HUES64 (cell line): ENCODE measurements around the gene C13orf46.

ENCODE experiments used
- H3K27ac ChIP-seq: 2 replicates; pipeline ENCODE4 v1.7.0; 2013; ENCODE audit warnings: low read depth, low read length, inconsistent platforms
- H3K27me3 ChIP-seq: 2 replicates; pipeline ENCODE4 v1.6.1; 2013; ENCODE audit warnings: mild to moderate bottlenecking, low read length; ENCODE audit not compliant: insufficient read depth
- H3K36me3 ChIP-seq: 2 replicates; pipeline ENCODE4 v1.6.1; 2013; ENCODE audit warnings: mild to moderate bottlenecking, low read length; ENCODE audit not compliant: insufficient read depth
- H3K4me1 ChIP-seq: 2 replicates; pipeline ENCODE4 v1.6.1; 2013; ENCODE audit warnings: mild to moderate bottlenecking, low read length, moderate library complexity; ENCODE audit not compliant: insufficient read depth
- H3K4me3 ChIP-seq: 2 replicates; pipeline ENCODE4 v1.5.1; 2013; ENCODE audit warnings: mild to moderate bottlenecking, low read length, moderate library complexity
- H3K9ac ChIP-seq: 2 replicates; pipeline ENCODE4 v1.6.1; 2013; ENCODE audit warnings: mild to moderate bottlenecking, low read depth, low read length
- H3K9me3 ChIP-seq: 2 replicates; pipeline ENCODE4 v1.6.1; 2013; ENCODE audit warnings: low read depth, low read length; ENCODE audit not compliant: insufficient read depth
- WGBS: fragments of 150-250, 120-280 bp; methylation state at CpG from one replicate; pipeline ENCODE4 v1.1.7; 2013; ENCODE audit warnings: missing lambda C conversion rate; 5-methylcytosine and 5-hydroxymethylcytosine counted together

C13orf46 gene

GRCh38 chr13:113975416-113975815, 1.5 kb upstream of the C13orf46 start:
- Histone ChIP-seq H3K4me1 (no peaks in the 10 kb centered on the region), H3K27ac (no peak overlapping the region), H3K9ac (no peak overlapping the region), H3K4me3 (no peak overlapping the region), H3K27me3 (no peaks in the 10 kb centered on the region), H3K9me3 (no peaks in the 10 kb centered on the region), H3K36me3 (peaks cover 6% of the 10 kb centered on the region)
- WGBS: 95% methylated on average over 15 of the region's 15 CpGs

DNA sequence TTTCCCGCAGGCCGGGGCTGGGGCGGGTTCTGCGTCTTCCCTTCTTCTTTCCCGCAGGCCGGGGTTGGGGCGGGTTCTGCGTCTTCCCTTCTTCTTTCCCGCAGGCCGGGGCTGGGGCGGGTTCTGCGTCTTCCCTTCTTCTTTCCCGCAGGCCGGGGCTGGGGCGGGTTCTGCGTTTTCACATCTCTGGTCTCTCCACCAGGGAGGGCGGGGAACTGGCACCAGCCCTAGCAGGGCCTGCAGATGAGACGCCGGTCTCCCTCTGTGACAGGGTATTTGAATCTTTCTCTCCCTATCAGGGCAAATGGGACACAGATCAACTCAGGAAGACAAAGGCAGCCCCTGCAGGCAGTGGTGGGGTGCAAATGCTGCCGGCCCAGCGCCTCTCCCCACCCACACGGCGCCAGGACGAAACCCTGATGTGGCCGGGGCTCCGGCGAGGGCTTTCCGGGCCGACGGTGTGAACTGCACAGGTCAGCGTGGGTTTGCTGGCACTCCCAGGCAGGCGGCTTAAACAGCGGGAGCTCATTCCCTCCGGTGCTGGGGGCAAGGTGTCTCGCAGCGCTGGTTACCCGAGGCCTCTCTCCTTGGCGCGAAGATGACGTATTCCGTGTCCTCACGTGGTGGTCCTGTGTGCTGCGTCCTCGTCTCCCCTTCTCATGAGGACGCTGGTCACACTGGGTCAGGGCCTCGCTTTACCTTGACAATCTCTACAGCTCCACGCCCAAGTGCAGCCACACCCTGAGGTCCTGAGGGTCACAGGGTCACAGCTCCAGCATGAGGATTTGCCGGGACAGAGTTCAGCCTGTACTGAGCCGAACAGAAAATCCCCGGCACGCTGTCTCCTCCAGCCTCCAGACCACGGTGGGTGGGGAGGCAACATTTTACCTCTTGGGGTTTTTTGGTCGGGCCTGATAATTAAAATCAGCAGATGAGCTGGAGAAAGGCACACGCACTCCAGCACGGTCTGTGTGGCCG, 717 bp upstream of the C13orf46 start:
- WGBS: 95% methylated on average over 49 of the region's 56 CpGs
- Histone ChIP-seq H3K4me3 (no peak overlapping the region), H3K9ac (no peak overlapping the region), H3K9me3 (no peaks in the 10 kb centered on the region), H3K27ac (no peak overlapping the region), H3K4me1 (no peaks in the 10 kb centered on the region), H3K27me3 (no peaks in the 10 kb centered on the region), H3K36me3 (peaks cover 2% of the 10 kb centered on the region)

DNA sequence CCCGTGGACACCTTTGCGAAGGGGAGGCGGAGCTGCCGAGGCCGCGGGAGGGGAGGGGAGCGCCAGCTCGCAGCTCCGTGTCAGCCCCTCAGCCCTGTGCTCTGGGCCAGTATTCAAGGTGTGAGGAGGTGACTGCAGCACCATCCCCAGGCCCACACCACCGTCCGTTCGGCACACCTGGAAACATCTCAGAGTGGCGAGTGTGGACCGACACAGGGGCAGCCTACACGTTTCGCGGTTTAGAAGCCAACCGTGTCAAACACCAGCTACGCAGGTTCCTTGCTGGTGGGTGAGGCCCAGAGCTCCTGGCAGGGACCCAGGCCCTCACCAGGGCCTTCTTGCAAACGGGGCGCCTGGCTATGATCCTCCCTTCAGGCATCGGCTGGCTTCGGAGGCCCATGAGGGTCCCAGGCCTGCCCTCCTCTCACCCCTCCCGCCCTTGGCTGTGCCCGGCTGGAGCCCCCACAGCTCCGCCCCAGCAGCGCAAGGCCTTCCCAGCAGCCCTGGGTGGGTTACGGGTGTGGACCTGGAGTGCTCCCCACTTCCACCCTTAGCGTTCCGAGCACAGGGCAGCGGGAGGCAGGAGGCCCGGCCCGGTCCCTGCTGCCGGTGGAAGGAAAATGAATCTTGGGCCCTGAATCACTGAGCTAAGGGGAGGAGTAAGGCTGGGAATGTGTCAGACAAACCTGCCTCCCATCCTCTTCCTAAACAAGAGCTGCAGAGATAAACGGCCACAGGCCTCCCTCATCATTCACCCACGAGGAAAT, 1.2 kb downstream of the C13orf46 start:
- H3K27ac ChIP-seq: no peak overlapping the region
- no peaks in the 10 kb centered on the region for H3K9me3 ChIP-seq
- H3K27me3 ChIP-seq: no peaks in the 10 kb centered on the region
- no peak overlapping the region for H3K9ac ChIP-seq
- 0 out of 2 replicates have a peak, but pooled peaks cover 2% of the 10 kb centered on the region for H3K36me3 ChIP-seq
- no peak overlapping the region for H3K4me3 ChIP-seq
- 92% methylated on average over 36 of the region's 36 CpGs for WGBS
- H3K4me1 ChIP-seq: no peaks in the 10 kb centered on the region

- Histone ChIP-seq H3K4me1 (no peaks in the 10 kb centered on the region), H3K36me3 (no peaks in the 10 kb centered on the region), H3K27ac (no peak overlapping the region), H3K4me3 (no peak overlapping the region), H3K9me3 (no peaks in the 10 kb centered on the region), H3K9ac (no peak overlapping the region), H3K27me3 (no peaks in the 10 kb centered on the region)
- 93% methylated on average over 36 of the region's 36 CpGs for WGBS
Observed at GRCh38 chr13:113971471-113972231, 2.2 kb downstream of the C13orf46 start.

DNA sequence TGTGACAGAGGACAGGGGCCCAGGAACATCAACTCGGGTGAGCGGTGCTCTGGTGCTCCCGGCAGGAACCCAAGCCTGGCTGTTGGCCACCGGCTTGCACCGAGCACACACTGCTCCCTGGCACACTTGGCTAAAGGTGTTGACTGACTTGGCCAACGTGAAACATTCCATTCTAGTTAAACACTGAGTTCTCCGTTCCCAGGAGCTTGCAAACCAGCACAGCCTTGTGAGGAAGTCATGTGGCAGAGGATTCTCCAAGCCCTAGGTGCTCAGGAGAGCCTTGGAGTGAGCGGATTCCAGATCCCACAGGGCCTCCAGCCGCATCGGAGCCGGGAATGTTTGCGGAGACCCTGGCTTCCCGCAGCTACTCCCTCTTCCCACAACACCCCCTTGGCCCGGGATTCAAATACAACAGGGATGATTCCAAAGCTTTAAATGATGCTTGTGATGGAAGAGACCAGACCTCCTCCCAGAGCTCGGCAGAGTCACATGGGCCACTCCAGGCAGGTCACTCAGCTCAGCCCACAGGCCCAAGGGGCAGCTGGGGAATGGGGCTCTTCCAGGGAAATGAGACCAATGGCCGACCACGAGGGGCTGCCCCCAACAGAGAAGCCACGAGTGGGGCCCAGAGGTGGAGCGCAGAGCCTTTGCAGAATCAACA, 2.9 kb downstream of the C13orf46 start:
- no peaks in the 10 kb centered on the region for H3K27me3 ChIP-seq
- no peak overlapping the region for H3K4me3 ChIP-seq
- no peak overlapping the region for H3K9ac ChIP-seq
- no peaks in the 10 kb centered on the region for H3K4me1 ChIP-seq
- peaks cover 6% of the 10 kb centered on the region; the same call in 1 of the 2 replicates for H3K9me3 ChIP-seq
- H3K36me3 ChIP-seq: no peaks in the 10 kb centered on the region
- no peak overlapping the region for H3K27ac ChIP-seq
- WGBS: 92% methylated on average over 19 of the region's 19 CpGs

DNA sequence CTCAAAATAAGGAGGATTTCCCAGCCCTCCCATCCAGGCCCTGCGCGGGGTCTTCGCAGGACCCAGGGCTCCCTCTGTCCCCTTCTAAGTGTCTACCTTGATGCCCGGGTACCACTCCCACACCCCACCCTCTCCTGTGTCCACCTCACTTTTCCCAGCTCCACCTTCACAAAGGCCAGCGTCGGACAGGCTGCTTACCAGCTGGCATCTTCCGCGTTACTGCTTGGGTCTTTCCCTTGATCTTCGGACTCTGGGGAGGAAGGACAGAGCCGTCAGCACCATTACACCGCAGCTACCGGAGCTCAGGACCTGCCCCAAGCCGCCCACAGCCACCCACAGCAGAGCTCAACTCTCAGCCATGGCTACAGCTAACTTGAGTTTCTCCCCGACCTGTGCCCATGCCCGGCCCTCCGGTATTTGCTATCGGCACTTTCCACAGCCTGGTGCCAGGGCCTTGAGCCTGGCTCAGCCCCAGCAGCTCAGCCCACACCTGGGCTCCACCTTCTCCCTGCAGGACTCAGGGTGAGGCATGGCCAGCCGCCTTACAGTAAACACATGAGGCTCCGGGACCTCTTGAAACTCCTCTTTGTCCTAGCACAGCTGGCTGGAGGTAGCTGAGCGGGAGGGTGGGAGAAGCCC, 3.8 kb downstream of the C13orf46 start:
- H3K4me3 ChIP-seq: no peak overlapping the region
- H3K27ac ChIP-seq: no peak overlapping the region
- no peaks in the 10 kb centered on the region for H3K36me3 ChIP-seq
- H3K9me3 ChIP-seq: peaks cover 9% of the 10 kb centered on the region; the same call in 1 of the 2 replicates
- no peaks in the 10 kb centered on the region for H3K27me3 ChIP-seq
- no peaks in the 10 kb centered on the region for H3K4me1 ChIP-seq
- WGBS: 94% methylated on average over 20 of the region's 20 CpGs
- H3K9ac ChIP-seq: no peak overlapping the region

DNA sequence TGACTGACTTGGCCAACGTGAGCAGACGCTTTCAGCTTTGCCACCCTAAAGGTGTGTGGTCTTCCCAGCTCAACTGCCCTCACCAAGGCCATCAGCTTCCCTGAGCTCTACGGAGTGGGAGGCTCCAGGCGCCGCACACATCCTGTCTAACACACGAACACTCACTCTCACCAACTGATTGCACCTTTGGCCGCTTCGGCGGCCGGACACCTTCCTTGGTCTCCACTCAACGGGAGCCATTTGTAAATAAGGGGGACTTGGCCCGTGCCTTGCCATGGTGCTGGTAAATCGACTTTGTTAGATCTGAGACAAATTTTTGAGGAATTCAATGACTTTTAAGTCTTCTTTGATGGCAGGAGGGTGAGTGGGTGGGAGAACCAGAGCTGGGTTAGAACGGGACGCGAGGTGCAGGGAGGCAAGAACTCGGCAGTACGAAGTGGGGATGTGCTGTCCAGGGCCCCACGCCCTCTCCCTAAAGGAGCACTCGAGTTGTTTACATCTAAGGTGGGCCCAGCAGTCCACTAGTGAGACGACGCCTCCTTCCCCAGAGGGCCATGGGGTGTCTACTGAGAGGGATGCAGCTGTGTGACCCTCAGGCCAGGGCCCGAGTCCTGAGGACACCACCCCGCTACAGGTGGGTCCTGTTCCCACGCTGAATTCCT, 4.4 kb downstream of the C13orf46 start:
- no peaks in the 10 kb centered on the region for H3K27me3 ChIP-seq
- no peak overlapping the region for H3K9ac ChIP-seq
- H3K27ac ChIP-seq: no peak overlapping the region
- no peak overlapping the region for H3K4me3 ChIP-seq
- H3K9me3 ChIP-seq: peaks cover 13% of the 10 kb centered on the region; the same call in 1 of the 2 replicates
- no peaks in the 10 kb centered on the region for H3K36me3 ChIP-seq
- no peaks in the 10 kb centered on the region for H3K4me1 ChIP-seq
- 96% methylated on average over 25 of the region's 25 CpGs for whole genome bisulfite sequencing

DNA sequence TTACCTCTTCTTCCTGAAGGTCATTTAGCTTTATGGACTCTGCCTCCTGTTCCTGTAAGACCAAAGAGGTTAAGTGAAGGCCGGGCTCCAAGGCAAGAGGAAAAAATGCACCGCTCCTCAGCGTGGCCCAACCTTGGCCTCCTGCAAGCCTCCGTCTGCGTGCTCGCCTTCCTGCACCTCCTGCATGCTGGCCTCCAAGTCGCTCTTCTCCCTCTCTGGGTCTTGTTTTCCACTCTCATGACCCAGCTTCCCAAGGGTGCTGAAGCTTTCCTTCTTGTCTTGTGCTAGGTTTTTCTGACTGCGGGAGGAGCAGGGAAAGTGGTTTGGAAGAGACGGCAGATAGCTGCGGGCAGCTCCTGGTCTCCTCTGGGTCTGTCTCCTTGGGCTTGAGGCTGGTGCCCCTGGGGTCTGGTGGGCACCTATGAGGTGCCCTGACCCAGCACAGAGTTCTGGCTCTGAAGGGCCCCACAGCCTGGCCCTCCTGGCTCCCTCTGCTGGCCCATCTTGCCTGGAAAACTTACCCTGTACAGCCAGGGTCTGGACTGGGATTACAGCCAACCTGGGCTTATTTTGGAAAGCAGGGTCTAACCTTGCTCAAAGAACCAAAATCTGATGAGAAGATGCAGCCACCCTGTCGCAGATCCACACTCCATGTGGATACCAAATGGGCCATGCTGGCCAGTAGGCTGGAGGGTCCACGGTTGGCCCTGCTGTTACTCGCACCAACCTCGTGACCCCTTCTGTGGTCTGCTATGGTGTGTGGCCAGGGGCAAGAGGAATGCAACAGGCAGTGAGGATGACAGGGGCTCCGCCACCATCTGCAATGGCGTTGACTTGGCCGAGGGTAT, 5.2 kb downstream of the C13orf46 start:
- peaks cover 18% of the 10 kb centered on the region; the same call in 1 of the 2 replicates for H3K9me3 ChIP-seq
- H3K4me3 ChIP-seq: no peak overlapping the region
- no peaks in the 10 kb centered on the region for H3K36me3 ChIP-seq
- no peaks in the 10 kb centered on the region for H3K4me1 ChIP-seq
- no peak overlapping the region for H3K9ac ChIP-seq
- H3K27ac ChIP-seq: no peak overlapping the region
- 95% methylated on average over 17 of the region's 17 CpGs for WGBS
- no peaks in the 10 kb centered on the region for H3K27me3 ChIP-seq

DNA sequence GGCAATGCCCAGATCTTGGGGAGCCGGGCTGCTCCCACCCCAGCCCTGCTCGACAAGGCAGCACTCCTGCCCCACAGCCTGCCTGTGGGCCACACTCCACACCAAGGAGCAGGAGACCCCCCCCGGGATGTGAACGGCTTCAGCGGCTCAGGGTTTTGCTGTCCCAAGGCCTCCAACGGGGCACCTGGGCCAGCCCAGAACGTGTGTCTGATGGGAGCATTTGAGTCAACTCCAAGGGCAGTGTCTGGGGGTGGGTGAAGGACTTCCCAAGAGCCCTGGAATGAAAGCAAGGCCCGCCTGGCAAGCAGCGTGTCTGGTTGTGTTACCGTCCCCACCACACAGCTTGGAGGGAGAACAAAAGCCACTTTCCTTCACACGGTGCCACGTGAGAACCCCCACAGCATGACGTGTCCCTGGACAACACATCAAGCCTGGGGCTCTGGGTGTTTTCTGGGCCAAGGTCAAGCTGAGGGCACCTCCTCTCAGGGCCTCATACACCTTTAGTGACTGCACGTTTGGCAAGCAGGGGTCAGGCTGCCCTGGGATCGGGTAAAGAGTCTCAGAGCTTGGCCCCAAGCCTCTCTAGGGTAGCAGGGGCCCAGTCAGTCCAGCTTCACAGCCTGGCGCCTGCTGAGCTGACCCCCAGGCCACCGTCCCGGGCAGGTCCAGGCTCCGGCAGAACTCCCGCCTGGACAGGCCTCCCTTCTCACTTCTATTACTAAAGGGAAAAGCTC, 6.0 kb downstream of the C13orf46 start:
- Histone ChIP-seq H3K36me3 (no peaks in the 10 kb centered on the region), H3K4me1 (no peaks in the 10 kb centered on the region), H3K9me3 (peaks cover 18% of the 10 kb centered on the region; the same call in 1 of the 2 replicates), H3K27me3 (no peaks in the 10 kb centered on the region), H3K27ac (no peak overlapping the region), H3K4me3 (no peak overlapping the region), H3K9ac (no peak overlapping the region)
- WGBS: 94% methylated on average over 20 of the region's 20 CpGs
